K562 treated with DMSO at 1 percent for 12 hours (cell line): ENCODE measurements around the gene GLRB. TPM values are rescaled to one million over a fixed set of nuclear protein-coding genes. Genes with fewer than 3 reads are reported as not detected.

Experiments
- total RNA-seq: library from RNA; unstranded; fragments of 300-600 nt; gene quantifications from 2 replicates; pipeline ENCODE4 v1.2.3, GENCODE V29; 2022; ENCODE audit not compliant: insufficient read depth

Gene GLRB
- total RNA-seq: not detected in 2 replicates

DNA sequence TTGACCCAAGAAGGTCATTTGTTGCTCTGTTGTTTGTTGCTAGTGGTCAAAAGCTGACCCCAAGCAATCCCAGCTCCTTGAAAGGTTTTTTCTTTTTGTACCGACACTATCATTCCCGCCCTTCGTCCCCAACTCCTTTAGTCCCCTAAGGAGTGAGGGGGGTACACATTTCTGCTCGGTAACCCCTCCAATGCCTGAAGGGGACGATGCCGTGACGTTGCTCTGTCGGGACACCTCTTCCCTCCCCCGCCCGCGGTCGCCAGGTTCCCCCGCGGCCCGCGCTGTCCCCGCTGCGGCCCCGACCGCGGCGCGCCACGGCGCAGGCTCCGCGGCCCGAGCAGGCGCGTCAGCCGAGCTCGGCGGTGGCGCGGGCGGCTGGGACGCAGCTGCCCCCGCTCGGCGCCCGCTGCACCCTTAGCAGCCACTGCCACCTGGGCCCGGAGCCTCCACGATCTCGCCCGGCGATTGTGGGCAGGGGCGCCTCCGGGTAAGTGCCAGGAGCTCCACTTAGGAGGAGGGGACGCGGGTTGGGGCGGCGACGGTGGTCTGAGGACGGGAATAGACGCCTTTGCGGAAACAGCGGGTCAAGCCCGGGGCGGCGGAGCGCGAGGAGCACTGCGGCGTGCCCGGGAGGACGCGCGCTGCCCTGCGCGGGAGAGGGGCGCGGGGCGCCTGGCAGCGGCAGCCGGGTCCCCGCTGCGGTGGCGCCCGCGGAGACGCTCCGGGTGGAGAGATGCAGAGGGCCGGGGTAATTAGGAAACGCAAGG is at the start of gene GLRB:
Gene GLRB (plus strand): TSS at position 340 of the 767 bp plus-strand sequence. CDS start 1,875 bp downstream, outside the sequence.

DNA sequence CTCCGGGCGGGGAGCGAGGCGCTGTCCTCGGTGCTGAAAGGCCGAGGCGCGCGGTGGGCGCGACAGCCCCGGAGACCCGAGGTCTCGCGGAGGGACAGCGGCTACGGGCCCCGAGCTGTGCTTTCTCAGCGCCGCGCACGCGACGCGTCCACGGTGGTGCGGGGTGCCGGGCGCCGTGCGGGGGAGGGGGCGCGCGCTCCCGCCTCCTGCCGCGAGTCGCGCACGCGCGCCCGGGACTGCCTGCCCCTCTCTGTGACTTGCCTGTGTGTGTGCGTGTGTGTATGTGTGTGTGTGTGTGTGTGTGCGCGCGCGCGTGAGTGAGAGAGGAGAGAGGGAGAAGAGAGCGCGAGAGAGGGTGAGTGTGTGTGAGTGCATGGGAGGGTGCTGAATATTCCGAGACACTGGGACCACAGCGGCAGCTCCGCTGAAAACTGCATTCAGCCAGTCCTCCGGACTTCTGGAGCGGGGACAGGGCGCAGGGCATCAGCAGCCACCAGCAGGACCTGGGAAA is 144.5 kb downstream of the GLRB start, which contains the start of gene GRIA2:
Gene GRIA2 (plus strand): TSS at position 358 of the 511 bp plus-strand sequence. CDS start 315 bp downstream, outside the sequence.

Other genes starting within 250 kb of the GLRB start
- not detected in 2 replicates for gene PDGFC, start 104.4 kb upstream of the GLRB start, total RNA-seq
- not detected in 2 replicates for gene GRIA2, start 144.6 kb downstream of the GLRB start, total RNA-seq